HG03354 (cell line): Measurements from ENCODE around the gene ATP6V0C.
"Not testable (repeated sequence)": the region's sequence is repeated elsewhere in the genome, so short reads cannot be mapped to it uniquely, and the experiment has no call there.

ENCODE experiments used
- ATAC-seq: cut with Tn5 transposase; IDR thresholded peaks from one replicate; pipeline ENCODE4 v1.9.1; 2021; ENCODE audit warnings: mild to moderate bottlenecking; ENCODE audit not compliant: unreplicated experiment, poor library complexity, severe bottlenecking

Gene ATP6V0C

GRCh38 chr16:2473999-2474876, 39.5 kb upstream of the ATP6V0C start:
- ATAC-seq = peak; percentile 29

GRCh38 chr16:2474877-2475412, 38.8 kb upstream of the ATP6V0C start, which contains the start of gene TBC1D24:
TBC1D24 (plus strand) TSS chr16:2475127; CDS start chr16:2496149, 21,022 bp downstream.
- peak; percentile 73 for ATAC-seq

- peak; percentile 9 for ATAC-seq
Observed at GRCh38 chr16:2475413-2476344, 38.1 kb upstream of the ATP6V0C start.

GRCh38 chr16:2476345-2476720, 37.4 kb upstream of the ATP6V0C start:
- ATAC-seq = no peak

GRCh38 chr16:2476741-2477140, 37.0 kb upstream of the ATP6V0C start:
- no peak for ATAC-seq

- no peak for ATAC-seq
Observed at GRCh38 chr16:2477327-2477726, 36.4 kb upstream of the ATP6V0C start.

GRCh38 chr16:2478279-2478678, 35.5 kb upstream of the ATP6V0C start:
- ATAC-seq = no peak

- ATAC-seq = not testable (repeated sequence)
Observed at GRCh38 chr16:2479996-2480395, 33.8 kb upstream of the ATP6V0C start.

- ATAC-seq = no peak
Observed at GRCh38 chr16:2480948-2481347, 32.8 kb upstream of the ATP6V0C start.

GRCh38 chr16:2481676-2482075, 32.1 kb upstream of the ATP6V0C start:
- ATAC-seq = no peak

GRCh38 chr16:2482249-2482648, 31.5 kb upstream of the ATP6V0C start:
- no peak for ATAC-seq

- no peak for ATAC-seq
Observed at GRCh38 chr16:2482708-2483534, 30.8 kb upstream of the ATP6V0C start.

- ATAC-seq = no peak
Observed at GRCh38 chr16:2483939-2484897, 29.5 kb upstream of the ATP6V0C start.

GRCh38 chr16:2484898-2485508, 28.7 kb upstream of the ATP6V0C start:
- no peak for ATAC-seq

GRCh38 chr16:2485811-2486507, 27.8 kb upstream of the ATP6V0C start:
- no peak for ATAC-seq

GRCh38 chr16:2486645-2487516, 26.9 kb upstream of the ATP6V0C start:
- peak; percentile 67 for ATAC-seq

GRCh38 chr16:2487517-2487842, 26.3 kb upstream of the ATP6V0C start:
- no peak for ATAC-seq
